Measurements from ENCODE around the gene U2AF1L4.
"Not testable (repeated sequence)": the region's sequence is repeated elsewhere in the genome, so short reads cannot be mapped to it uniquely, and the experiment has no call there.

The U2AF1L4 gene

DNA sequence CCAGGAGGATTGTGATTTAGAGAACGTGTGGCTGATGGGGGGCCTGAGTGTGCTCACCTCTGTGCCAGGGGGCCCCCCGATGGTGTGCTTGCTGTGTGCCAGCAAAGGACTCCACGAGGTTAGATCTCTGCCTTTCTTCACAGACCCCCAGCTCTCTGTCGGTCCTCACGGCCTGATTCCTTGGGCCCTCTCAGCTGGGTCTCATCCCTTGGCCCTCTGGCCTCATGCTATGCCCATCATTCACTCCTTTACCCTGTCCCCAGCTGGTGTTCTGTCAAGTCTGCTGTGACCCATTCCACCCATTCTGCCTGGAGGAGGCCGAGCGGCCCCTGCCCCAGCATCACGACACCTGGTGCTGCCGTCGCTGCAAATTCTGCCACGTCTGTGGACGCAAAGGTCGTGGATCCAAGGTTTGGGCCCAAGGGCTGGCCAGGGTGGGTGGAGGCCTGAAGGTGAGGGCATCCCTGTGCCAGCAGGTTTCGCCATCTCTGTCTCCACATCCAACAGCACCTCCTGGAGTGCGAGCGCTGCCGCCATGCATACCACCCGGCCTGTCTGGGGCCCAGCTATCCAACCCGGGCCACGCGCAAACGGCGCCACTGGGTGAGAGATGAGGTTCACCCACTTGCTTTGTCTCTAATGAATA is 19.9 kb downstream of the U2AF1L4 start:
- no peak for DNase-seq (ENCODE audit: low read depth in 2 of 2)

DNA sequence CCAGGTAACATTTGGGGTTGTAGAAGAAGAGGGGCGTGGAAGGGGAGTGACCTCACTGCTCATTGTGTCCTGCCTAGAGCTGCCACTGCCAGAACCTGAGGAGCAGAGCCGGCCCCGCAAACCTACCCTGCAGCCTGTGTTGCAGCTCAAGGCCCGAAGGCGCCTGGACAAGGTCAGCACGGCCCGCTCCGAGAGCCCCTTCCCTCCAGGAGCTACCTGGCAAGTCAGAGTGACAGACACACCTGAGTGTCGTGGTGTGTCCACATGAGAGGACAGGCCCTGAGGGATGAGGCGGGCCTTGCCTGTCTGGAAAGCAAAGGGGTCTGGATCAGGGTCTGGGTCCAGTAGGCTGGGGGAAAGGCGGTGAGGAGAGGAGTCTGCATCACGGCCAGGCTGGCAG is 20.7 kb downstream of the U2AF1L4 start:
- DNase-seq (ENCODE audit: low read depth in 2 of 2), result no peak

DNA sequence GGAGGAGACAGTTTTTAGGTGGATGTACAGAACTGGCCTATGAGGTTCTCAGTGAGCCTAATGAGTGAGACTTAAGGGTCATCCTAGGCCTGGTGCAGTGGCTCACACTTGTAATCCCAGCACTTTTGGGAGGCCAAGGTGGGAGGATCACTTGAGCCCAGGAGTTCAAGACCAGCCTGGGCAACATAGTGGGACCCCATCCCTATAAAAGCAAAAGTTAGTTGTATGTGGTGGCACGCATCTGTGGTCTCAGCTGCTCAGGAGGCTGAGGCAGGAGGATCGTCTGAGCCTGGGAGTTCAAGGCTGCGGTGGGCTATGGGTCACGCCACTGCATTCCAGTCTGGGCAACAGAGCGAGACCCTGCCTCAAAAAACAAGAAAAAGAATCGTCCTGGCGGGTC is 21.1 kb downstream of the U2AF1L4 start:
- not testable (repeated sequence) for DNase-seq (ENCODE audit: low read depth in 2 of 2)

DNA sequence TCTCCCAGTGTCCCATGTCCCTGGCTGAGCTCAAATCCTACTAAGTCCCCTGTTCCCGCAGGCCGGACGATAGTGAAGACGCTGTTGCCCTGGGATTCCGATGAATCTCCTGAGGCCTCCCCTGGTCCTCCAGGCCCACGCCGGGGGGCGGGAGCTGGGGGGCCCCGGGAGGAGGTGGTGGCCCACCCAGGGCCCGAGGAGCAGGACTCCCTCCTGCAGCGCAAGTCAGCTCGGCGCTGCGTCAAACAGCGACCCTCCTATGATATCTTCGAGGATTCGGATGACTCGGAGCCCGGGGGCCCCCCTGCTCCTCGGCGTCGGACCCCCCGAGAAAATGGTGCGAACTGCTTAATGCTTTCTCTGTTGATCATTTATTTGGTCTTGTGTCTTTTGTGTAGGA is 21.5 kb downstream of the U2AF1L4 start:
- no peak for DNase-seq (ENCODE audit: low read depth in 2 of 2)

DNA sequence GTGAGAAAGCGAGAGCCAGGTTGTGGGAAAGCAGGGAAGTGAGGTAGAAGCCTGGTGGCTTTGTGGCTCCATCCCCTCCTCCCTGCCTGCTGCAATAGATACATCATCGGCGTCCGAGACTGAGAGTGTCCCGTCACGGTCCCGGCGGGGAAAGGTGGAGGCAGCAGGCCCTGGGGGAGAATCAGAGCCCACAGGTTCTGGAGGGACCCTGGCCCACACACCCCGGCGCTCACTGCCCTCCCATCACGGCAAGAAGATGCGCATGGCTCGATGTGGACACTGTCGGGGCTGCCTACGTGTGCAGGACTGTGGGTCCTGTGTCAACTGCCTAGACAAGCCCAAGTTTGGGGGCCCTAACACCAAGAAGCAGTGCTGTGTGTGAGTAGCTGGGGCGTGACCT is 22.3 kb downstream of the U2AF1L4 start:
- no peak for DNase-seq (ENCODE audit: low read depth in 2 of 2)

DNA sequence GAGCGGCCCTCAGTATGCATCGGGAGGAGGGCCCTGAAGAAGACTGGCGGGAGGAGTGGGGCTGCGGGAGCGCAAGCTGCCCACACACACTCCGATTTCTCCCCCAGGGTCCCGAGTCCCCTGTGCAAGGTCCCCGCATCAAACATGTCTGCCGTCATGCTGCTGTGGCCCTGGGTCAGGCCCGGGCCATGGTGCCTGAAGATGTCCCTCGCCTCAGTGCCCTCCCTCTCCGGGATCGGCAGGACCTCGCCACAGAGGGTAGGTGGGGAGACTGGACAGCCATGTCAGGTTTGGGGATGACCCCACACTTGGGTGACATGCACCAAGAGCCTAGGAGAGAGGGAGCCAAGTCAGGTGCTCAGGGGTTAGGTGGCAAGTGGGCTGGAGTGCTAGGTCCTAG is 22.8 kb downstream of the U2AF1L4 start:
- DNase-seq (ENCODE audit: low read depth in 2 of 2), result no peak

DNA sequence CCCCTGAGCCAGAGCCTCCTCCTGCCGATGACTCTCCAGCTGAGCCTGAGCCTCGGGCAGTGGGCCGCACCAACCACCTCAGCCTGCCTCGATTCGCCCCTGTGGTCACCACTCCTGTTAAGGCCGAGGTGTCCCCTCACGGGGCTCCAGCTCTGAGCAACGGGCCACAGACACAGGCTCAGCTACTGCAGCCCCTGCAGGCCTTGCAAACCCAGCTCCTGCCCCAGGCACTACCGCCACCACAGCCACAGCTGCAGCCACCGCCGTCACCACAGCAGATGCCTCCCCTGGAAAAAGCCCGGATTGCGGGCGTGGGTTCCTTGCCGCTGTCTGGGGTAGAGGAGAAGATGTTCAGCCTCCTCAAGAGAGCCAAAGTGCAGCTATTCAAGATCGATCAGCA is 23.8 kb downstream of the U2AF1L4 start:
- DNase-seq (ENCODE audit: low read depth in 2 of 2), result no peak

DNA sequence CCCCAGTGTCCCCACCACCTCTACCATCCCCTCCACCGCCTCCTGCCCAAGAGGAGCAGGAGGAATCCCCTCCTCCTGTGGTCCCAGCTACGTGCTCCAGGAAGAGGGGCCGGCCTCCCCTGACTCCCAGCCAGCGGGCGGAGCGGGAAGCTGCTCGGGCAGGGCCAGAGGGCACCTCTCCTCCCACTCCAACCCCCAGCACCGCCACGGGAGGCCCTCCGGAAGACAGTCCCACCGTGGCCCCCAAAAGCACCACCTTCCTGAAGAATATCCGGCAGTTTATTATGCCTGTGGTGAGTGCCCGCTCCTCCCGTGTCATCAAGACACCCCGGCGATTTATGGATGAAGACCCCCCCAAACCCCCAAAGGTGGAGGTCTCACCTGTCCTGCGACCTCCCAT is 24.6 kb downstream of the U2AF1L4 start:
- no peak for DNase-seq (ENCODE audit: low read depth in 2 of 2)

DNA sequence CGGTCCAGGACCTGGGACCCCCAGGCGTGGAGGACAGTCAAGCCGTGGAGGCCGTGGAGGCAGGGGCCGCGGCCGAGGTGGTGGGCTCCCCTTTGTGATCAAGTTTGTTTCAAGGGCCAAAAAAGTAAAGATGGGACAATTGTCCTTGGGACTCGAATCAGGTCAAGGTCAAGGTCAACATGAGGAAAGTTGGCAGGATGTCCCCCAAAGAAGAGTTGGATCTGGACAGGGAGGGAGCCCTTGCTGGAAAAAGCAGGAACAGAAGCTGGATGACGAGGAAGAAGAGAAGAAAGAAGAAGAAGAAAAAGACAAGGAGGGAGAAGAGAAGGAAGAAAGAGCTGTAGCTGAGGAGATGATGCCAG is 25.1 kb downstream of the U2AF1L4 start:
- no peak for DNase-seq (ENCODE audit: low read depth in 2 of 2)

DNA sequence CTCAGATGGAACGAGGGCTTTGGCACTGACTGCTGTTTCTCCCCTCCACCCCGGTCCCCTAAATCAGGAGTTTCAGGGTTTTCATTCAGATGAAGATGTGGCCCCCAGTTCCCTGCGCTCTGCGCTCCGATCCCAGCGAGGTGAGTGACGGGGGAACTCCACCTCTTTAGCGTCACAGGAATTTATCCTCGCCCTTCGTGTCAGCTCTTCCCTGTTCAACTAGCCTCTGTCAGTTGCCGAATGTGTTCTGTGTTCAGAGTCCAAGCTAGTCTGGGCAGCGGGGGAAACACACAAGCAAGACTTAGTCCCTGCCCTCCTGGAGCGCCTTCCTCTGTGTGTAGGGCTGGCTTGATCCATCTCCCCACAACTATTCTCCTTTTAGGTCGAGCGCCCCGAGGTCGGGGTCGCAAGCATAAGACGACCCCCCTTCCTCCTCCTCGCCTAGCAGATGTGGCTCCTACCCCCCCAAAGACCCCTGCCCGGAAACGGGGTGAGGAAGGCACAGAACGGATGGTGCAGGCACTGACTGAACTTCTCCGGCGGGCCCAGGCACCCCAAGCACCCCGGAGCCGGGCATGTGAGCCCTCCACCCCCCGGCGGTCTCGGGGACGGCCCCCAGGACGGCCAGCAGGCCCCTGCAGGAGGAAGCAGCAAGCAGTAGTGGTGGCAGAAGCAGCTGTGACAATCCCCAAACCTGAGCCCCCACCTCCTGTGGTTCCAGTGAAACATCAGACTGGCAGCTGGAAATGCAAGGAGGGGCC is 25.6 kb downstream of the U2AF1L4 start:
- DNase-seq (ENCODE audit: low read depth in 2 of 2), result no peak

DNA sequence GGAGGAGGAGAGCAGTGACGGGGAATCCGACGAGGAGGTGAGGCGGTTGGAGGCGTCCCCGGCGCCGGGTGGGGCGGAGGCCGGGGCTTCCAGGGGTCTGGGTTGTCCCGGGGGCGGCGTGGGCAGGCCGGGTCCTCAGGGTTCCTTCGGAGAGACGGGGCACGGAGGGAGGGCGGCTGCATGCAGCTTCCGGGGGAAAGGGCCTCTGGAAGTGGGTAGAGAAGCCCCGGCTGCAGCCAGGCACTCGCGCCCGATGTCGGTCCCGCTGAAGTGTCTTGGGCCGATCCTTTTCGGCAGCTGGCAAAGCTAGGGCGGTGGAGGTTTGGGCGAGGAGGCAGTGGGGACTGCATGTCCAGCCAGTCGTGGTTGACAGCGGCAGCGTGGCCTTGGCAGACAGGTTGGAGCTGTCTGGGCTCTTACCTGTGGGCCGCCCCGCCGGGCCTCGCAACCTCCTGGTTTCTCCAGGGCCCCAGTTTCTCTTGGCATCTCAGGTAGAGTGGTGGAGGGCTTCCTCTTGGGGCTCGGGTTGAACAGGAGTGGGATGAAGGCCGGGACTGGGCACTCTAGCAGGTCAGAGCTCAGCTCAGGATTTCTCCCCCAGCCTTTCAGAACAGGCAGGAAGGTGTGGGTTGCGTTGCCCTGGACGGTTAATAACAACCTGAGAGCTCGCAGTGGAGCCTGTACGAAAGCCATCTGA is 26.7 kb downstream of the U2AF1L4 start:
- DNase-seq (ENCODE audit: low read depth in 2 of 2), result peak; percentile 43 to 52

DNA sequence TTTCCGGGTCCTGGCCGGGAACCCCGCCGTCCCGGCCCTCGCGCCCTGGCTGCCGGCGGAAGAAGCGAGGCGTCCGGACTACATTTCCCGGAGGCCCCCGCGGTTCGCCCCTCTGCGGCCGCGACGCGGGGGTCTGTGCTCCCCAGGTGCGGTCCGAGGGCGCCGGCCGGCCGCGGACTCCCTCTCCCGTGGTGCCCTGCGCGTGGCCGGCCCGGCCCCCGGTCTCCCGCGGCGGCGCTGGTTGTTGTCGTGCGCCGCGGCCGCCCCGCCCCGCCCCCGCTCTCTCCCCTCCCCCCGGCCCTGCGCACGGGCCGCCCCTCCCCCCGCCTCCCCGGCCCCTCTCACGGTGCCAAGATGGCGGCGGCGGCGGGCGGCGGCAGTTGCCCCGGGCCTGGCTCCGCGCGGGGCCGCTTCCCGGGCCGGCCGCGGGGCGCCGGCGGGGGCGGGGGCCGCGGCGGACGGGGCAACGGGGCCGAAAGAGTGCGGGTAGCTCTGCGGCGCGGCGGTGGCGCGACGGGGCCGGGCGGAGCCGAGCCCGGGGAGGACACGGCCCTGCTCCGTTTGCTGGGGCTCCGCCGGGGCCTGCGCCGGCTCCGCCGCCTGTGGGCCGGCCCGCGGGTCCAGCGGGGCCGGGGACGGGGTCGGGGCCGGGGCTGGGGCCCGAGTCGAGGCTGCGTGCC is 27.4 kb downstream of the U2AF1L4 start, which contains the start of gene KMT2B:
Gene KMT2B (plus strand): TSS at position 339 of the 680 bp plus-strand sequence. CDS start 16 bp downstream, at position 355.
- no peak for DNase-seq (ENCODE audit: low read depth in 2 of 2)

DNA sequence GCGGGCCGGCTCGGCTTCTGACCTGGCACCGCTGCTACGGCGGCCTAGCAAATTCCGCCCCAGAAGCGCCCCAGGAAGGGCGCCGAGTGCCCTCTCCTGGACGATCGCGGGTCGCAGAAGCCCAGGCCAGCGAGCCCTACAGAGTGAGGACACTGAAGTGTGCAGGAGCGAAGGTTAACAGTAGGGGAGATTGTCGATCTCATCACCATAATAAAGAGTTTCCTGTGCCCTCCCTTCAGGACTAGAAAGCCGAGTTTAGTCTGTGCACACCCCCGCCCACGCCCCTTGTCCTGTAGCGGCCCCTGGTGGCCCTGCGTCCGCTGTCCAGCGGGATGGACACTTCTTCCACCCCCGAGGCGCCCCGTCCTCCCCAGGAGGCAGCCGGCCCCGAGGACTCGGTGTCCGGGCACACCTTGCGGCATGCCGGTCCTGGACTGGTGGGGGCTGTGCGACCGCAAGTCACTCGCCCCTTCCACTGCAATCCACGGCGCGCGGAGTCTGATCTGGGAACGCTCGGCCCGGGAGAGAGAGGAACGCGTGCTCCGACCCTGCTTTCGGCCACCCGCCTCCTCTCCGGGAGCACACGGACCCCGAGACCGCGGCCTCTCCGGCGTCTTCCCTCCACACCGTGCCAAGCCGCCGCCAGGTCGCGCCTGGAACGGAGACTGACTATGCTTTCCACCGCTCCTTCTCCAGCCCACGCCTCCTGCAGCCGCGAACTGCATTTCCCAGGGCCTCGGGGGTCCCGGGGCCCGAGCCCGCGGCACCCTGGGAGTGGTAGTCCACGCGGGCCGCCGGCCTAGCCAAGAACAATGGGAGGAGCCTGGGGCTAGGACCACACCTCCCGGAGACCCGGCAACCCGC is 28.2 kb downstream of the U2AF1L4 start:
- DNase-seq (ENCODE audit: low read depth in 2 of 2), result peak; percentile 93 to 94

DNA sequence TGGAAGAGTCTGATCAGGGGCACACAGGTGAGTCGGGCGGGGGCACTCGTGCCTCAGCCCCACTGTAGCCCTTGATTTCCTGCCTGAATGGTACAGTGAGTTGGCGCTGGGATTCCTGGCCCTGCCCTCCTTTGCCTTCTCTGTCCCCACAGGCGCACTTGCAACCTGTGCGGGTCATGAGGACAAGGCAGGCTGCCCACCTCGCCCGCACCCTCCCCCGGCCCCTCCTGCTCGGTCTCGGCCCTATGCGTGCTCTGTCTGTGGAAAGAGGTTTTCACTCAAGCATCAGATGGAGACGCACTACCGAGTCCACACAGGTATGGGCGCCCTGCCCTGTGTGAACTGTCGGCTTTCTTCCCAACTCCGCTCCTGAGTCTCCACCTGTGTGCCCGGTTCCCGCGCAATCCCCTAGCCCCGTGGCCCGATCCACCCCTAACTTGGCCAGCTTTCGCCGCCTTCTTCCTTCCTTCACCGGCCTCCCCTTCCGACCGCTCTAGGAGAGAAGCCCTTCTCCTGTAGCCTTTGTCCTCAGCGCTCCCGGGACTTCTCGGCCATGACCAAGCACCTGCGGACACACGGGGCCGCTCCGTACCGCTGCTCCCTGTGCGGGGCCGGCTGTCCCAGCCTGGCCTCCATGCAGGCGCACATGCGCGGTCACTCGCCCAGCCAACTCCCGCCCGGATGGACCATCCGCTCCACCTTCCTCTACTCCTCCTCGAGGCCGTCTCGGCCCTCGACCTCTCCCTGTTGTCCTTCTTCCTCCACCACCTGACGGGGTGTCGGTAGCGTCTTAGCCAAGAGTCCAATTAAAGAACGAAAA is 29.0 kb downstream of the U2AF1L4 start:
- no peak for DNase-seq (ENCODE audit: low read depth in 2 of 2)

DNA sequence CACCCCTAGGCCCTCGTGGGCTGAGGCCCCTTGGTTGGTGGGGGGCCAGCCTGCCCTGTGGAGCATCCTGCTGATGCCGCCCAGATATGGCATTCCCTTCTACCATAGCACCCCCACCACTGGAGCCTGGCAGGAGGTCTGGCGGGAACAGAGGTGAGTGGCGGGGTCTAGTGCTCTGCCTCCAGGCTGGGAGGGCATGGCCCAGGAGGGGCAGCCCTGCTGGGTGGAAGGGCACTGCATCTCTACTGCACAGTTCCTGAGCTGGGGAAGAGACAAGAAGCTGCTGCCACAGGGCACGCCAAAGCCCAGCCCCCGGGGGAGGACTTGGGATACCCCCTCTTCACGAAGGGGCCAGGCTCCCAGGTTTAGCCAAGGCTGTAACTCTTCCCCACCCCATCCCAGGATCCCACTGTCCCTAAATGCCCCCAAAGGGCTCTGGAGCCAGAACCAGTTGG is 29.8 kb downstream of the U2AF1L4 start:
- no peak for DNase-seq (ENCODE audit: low read depth in 2 of 2)

DNA sequence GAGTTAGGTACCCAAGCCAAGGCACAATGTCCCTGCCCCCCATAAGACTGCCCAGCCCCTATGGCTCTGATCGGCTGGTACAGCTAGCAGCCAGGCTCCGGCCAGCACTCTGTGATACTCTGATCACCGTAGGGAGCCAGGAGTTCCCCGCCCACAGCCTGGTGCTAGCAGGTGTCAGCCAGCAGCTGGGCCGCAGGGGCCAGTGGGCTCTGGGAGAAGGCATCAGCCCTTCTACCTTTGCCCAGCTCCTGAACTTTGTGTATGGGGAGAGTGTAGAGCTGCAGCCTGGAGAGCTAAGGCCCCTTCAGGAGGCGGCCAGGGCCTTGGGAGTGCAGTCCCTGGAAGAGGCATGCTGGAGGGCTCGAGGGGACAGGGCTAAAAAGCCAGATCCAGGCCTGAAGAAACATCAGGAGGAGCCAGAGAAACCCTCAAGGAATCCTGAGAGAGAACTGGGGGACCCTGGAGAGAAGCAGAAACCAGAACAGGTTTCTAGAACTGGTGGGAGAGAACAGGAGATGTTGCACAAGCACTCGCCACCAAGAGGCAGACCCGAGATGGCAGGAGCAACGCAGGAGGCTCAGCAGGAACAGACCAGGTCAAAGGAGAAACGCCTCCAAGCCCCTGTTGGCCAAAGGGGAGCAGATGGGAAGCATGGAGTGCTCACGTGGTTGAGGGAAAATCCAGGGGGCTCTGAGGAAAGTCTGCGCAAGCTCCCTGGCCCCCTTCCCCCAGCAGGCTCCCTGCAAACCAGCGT is 30.4 kb downstream of the U2AF1L4 start:
- DNase-seq (ENCODE audit: low read depth in 2 of 2), result no peak

DNA sequence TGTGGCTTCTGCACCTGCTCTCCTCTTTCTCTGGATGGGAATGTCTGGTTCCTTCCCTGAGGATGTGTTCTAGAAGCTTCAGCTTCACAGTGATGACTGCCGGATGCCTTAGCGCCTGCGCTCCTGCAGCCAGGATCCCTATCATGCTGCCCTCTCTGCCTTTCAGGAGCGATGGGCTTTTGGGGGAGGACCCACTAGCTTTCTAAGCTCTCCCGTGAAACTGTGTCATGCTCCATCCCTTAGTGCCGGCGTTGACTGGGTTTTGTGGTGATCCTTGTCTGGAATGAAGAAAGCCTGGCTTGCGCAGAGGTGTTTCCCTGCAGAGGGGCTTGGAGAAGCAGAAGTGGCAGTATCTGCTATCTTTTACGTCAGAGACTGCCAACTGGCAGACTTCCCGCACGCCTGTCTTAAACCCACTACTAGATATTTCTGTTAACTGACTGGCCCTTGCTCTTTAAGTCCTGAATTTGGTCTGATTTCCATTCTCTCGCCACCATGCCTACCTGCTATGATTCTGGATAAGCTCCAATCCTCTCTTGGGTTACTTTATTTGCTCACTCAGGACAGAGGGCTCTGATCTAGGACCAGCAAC is 31.2 kb downstream of the U2AF1L4 start:
- DNase-seq (ENCODE audit: low read depth in 2 of 2), result no peak

DNA sequence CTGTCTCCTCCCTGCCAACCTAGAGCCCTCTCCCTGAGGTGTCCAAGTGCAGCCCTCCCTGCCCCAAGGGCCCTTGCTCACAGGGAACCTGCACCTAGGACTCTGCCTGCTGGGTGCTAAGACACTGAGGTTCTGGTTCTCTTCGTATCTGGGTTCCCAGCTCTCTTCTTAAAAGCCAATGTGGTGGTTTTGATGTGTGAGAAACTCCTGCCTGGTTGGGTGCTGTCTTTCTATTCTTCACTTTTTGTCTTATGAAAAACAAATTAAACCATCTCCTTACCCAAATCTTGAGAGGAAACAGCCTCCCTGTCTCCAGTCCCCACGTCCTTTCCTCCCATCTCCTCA is 31.7 kb downstream of the U2AF1L4 start:
- no peak for DNase-seq (ENCODE audit: low read depth in 2 of 2)
